GM18861 (cell line): Measurements from ENCODE around the gene PRKCZ.

ENCODE experiments used
- ATAC-seq: cut with Tn5 transposase; IDR thresholded peaks from one replicate; pipeline ENCODE4 v1.9.1; 2021; ENCODE audit not compliant: unreplicated experiment

The PRKCZ gene

DNA sequence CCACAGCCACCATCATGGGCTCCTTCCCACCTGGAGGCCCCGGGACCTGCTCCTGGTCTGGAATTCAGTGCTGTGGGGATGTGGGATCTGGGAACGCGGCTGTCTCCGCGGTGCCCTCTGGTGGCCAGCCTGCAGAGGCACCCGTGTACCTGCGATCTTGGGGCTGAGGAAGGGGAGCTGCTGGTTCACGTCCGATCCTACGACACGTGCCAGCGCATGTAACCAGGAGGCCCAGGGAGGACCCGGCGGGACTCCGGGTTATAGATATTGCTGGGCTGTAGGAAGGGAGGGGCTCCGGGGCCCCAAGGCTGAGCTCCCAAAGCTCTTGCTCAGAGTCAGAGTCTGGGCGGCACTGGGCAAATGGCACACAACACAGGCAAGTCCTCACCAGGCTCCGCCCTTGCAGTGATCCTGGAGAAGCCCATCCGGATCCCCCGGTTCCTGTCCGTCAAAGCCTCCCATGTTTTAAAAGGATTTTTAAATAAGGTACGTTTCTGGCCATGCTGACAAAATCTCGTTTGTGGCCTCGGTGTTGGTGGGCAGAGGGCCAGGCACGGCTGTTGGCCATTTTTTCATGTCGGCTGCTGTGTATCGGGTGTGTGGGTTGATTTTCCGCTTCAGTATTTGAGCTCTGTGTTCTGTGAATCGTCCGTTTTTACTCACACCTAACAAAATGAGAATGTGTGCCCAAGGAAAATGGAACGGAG is 124.3 kb downstream of the PRKCZ start:
- no peak for ATAC-seq

DNA sequence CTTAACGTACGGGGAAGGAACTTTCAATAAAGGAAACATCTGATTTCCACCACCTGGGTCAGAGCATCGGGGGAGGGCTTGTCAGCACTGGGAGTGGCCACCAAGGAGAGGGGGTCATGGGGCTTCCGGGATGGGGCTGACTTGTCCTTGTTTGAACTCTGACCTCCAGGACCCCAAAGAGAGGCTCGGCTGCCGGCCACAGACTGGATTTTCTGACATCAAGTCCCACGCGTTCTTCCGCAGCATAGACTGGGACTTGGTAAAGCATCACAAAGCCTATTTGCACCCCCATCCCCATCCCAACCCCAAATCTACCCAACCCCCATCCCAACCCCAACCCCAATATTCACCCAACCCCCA is 124.8 kb downstream of the PRKCZ start:
- no peak for ATAC-seq

- no peak for ATAC-seq
Measured at GRCh38 chr1:2175681-2176454, 125.7 kb downstream of the PRKCZ start.

DNA sequence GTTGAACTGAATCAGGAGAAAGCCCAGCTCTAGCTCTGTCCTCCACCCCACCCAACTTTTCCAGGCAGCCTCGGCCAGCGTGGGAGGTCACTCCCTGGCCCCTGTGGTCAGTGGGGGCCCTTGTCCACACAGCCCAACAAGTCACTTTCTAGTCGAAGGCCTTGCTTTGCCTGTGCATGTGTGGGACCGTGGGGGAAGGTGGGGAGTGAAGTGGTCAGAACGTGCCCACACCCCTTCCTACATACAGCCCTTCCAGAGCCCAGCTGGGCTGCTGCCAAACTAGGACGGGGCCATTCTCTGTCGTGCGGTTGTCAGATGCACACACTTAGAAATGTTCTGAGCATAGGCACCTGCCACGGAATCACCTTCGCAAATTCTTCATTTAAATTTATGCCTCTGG is 126.4 kb downstream of the PRKCZ start:
- ATAC-seq, result no peak

DNA sequence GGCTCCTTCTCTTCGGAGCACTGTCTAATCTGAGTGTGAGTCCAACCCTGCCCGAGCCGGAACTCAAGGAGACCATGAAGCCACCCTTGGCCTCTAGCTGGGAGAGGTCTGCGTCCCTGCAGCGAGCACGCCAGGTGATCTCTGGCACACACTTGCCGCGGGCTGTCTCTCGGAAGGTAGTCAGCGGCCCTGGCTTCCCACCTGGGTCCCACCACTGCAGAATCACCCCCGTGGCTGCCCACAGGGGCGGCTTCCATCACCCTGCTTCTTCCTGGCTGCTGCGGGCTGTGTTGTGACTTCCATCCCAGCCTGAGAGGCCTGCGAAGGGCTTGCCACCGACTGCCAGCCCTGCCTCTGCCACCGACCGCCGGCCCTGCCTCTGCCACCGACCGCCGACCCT is 127.3 kb downstream of the PRKCZ start:
- ATAC-seq, result no peak

DNA sequence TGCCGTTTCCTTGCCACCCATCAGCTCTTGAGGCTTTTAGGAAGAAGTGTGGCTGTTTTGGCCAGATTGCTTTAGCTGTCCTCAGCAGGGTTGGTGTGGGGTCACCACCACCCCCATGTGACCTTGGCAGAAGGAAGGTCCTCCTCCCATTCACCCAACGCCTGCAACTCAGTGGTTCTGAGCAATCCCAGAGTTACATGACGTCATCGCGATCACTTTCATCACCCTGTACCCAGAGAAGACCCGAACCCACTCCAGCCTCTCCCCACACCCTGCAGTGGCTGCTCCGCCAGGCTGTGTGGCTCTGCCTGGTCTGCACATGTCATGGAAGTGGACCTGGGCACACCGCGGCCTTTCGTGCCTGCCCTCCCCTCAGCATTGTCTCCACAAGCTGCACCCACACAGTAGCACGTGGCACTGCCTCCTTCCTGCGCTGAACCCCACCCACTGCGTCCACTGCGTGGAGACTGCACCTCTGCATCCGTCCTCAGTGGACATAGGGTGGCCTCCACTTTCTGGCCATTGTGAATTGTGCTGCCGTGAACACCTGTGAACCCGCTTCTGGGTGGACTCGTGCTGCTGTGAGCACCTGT is 127.8 kb downstream of the PRKCZ start:
- no peak for ATAC-seq

DNA sequence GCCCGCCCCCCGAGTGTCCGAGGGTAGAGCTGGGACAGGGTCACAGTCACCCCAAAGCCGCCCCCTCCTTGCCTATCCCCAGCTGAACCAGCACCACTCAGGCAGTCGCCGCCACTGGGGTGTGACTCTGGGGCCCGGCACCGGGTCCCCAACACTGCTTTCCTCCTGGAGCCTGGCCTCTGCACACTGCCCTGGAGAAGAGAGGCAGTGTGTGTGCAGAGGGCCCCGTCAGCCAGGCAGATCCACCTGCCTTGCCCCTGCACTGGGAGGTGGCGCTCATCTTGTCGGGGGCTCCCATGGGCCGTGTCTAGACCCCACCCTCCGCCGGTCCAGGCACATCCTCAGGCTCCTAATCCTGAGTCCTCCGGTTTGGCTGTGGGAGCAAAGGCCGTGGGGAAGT is 128.7 kb downstream of the PRKCZ start:
- ATAC-seq, result no peak

DNA sequence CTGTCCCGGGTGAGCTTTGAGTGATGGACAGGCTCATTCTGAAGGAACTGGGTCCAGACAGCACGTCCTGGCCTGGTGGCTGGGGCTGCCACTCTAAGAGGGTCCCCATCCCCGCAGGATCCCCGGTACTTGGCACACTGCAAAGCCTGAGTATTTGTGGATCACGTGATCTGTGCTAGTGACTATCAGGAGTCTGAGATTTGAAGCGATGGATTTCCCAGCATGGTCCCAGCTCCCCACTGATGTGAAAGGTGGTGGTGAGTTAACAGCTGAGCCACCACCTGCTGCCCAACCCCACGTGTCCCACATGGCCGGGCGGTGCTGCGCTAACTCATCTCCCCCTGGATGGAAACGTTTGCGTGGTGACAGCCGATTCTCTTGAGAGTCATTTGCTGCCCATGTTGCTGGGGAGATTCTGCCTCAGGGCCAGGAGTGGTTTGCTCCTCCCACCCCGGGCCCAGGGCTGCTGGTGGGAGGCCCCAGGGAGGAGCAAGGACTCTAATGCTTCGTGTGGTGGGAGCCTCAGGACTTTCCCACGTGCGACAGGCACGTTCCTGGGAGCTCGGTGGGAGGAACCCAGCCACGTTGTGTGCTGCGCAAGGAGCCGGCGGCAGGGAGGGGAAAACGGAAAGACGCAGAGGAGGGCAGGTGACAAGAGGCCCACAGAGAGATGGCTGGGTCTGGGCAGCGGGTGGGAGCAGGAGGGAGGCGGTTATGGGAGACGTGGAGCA is 129.2 kb downstream of the PRKCZ start:
- ATAC-seq, result no peak

DNA sequence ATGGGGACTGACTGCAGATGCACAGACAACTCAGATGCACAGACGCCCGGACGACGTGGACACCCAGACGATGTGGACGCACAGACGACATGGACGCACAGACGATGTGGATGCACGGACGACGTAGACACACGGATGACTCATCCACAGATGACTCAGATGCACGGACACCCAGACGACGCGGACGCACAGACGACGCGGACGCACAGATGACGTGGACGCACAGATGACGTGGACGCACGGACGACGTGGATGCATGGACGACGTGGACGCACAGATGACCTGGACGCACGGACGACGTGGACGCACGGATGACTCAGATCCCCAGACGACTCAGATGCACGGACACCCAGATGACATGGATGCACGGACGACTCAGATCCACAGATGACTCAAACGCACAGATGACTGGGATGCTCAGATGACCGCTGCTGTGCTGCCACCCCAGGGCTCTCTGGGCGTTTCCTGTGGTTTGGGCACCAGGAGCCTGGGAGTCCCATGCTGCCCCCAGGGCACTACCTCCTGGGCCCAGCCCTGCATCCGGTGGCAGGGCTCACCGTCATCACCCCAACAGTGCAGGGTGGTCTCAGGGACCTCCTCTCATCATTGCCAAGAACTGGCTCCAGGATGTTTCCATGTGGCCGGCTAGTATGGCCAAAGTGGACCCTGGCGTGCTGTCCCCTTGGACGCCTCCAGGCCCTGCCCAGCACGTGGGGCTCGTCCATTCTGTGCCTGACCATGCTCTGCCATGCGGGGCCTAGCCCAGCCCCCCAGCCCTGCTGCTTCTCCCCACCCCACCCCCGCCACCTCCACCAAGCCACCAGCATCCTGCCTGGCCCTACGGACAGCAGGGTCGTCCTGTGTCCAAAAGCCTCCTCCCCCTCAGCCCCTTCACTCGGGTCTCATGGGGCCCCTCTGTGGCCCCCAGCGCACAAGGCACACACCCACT is 130.4 kb downstream of the PRKCZ start:
- no peak for ATAC-seq

- no peak for ATAC-seq
Measured at GRCh38 chr1:2181271-2181670, 131.1 kb downstream of the PRKCZ start.

DNA sequence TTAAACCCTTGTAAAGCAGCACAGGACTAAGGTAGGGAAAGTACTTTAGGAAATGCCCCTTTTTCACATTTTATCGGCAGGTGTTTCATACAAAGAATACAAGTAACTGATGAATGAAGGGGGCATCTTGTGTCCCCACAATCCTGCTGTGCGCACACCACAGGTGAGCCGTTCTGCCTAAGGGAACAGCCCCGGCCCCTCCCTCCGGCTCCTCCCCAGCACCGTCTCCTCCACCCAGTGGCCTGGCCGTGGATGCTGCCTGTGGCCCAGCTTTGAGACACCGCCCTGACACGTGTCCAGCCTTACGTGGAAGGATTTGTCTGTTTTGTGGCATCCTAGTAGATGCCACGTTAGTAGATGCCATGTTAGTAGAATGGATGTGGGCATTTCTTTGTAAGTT is 131.5 kb downstream of the PRKCZ start:
- ATAC-seq, result no peak

DNA sequence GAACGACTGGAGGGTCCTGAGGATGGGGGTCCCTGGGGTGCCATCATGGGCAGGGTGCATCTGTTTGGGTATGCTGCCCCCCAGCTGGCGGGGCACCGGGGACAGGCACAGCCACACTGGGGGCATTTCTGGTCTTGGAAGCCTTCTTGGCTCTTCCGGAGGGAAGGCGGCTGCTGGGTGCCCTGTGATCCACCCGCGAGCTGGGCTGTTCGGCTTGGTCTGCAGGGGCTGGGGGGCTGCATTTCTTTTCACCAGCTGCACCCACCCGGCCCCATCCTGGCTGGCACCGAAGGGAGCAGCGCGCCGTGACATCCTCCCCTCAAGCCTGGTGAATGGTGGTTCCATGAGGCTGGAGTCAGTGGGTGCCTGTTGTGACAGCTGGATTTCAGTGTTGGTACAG is 132.2 kb downstream of the PRKCZ start:
- ATAC-seq, result no peak

- no peak for ATAC-seq
Measured at GRCh38 chr1:2183937-2184334, 133.7 kb downstream of the PRKCZ start.

GRCh38 chr1:2184531-2184930 is 134.3 kb downstream of the PRKCZ start:
- no peak for ATAC-seq

- ATAC-seq, result no peak
Measured at GRCh38 chr1:2184934-2185333, 134.7 kb downstream of the PRKCZ start.

GRCh38 chr1:2185880-2186855 is 136.0 kb downstream of the PRKCZ start:
- ATAC-seq, result no peak

GRCh38 chr1:2186901-2187300 is 136.7 kb downstream of the PRKCZ start:
- ATAC-seq, result no peak

DNA sequence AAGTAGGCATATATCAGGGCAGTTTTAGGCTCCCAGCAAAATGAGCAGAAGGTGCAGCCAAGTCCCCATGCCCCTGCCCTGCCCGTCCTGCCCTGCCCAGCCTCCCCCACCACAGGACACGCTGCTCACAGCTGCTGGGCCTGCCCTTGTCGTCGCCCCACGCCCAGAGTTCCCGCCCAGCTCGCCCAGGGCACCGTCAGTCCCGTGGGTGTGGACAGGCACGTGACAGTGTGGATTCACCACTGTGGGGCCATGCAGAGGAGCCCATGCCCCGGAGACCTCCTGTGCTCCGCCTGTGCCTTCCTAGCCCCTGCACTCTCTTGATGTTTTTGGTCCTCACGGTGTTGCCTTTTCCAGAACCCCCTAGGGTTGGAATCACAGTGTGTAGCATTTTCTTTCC is 137.4 kb downstream of the PRKCZ start:
- ATAC-seq, result no peak

DNA sequence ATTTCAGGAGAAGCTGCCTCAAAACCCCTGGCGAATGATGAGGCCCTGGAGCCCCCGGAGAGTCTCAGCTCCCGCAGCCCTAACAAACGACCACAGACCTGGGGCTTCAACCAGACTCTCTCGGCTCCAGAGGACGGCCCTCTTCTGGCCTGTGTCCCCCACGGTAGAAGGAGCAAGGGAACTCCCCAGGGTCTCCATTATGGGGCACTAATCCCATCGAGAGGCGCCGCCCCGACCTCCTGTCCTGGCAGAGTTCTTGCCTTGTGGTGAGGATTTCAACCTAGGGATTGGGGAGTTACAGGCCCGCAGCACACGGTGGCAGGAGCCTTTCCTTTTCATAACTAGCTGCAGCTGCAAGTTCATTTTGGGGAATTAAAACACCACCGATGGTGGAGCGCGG is 138.1 kb downstream of the PRKCZ start:
- ATAC-seq, result no peak
